Left hindlimb (tissue), 1 donor: Measurements from ENCODE around the gene C2orf15.
A peak's percentile ranks its signal among the peaks of the same experiment; 100 is the strongest.
"Not testable (repeated sequence)": the region's sequence is repeated elsewhere in the genome, so short reads cannot be mapped to it uniquely, and the experiment has no call there.

ENCODE experiments used
- DNase-seq: peaks from one replicate; pipeline ENCODE4 v3.0.0-alpha.2; 2018

The C2orf15 gene

GRCh38 chr2:99169534-99169933, 28.0 kb downstream of the C2orf15 start:
- DNase-seq: no peak

- DNase-seq: no peak
Observed at GRCh38 chr2:99171377-99172140, 30.1 kb downstream of the C2orf15 start.

GRCh38 chr2:99180755-99181623, 39.5 kb downstream of the C2orf15 start, which contains the start of the genes MITD1 and MRPL30:
TSS of gene MITD1 (minus strand) at chr2:99181058. CDS start at chr2:99180981, 77 bp downstream.
TSS of gene MRPL30 (plus strand) at chr2:99181184. CDS start at chr2:99186204, 5,020 bp downstream.
- DNase-seq: peak; percentile 94

GRCh38 chr2:99181624-99182000, 40.1 kb downstream of the C2orf15 start:
- no peak for DNase-seq

- no peak for DNase-seq
Observed at GRCh38 chr2:99183025-99183424, 41.5 kb downstream of the C2orf15 start.

GRCh38 chr2:99184811-99185210, 43.3 kb downstream of the C2orf15 start:
- DNase-seq: no peak

- no peak for DNase-seq
Observed at GRCh38 chr2:99187011-99187410, 45.5 kb downstream of the C2orf15 start.

GRCh38 chr2:99188357-99188756, 46.9 kb downstream of the C2orf15 start:
- no peak for DNase-seq

GRCh38 chr2:99190548-99190947, 49.0 kb downstream of the C2orf15 start:
- no peak for DNase-seq

- DNase-seq: not testable (repeated sequence)
Observed at GRCh38 chr2:99192364-99192763, 50.9 kb downstream of the C2orf15 start.

- DNase-seq: no peak
Observed at GRCh38 chr2:99198103-99198841, 56.8 kb downstream of the C2orf15 start.

GRCh38 chr2:99200076-99200800, 58.7 kb downstream of the C2orf15 start:
- DNase-seq: no peak
